ENCODE measurements around the gene ZNF536.

- TF ChIP-seq CTCF (IDR thresholded peaks at IDR 0.05) (no peak), POLR2A (IDR thresholded peaks at IDR 0.05) (no peak)
Observed at GRCh38 chr19:30408734-30409301, 36.6 kb downstream of the ZNF536 start.

Data from ovary (tissue), 3 donors.